Measurements from ENCODE around the gene SEC23IP.

GRCh38 chr10:119988333-119988732, 95.8 kb downstream of the SEC23IP start:
- TF ChIP-seq SP3 (tag by site-specific recombination; IDR thresholded peaks at IDR 0.05) (no peak), ZNF133 (tag by site-specific recombination; IDR thresholded peaks at IDR 0.05) (no peak), KLF9 (tag by site-specific recombination; IDR thresholded peaks at IDR 0.05; ENCODE audit: low read depth) (no peak), ZNF747 (tag by site-specific recombination; IDR thresholded peaks at IDR 0.05) (no peak), CTCF (tag by site-specific recombination; IDR thresholded peaks at IDR 0.05) (no peak), ZFP41 (tag by site-specific recombination; IDR thresholded peaks at IDR 0.05; ENCODE audit: borderline replicate concordance) (no peak), ZNF560 (tag by site-specific recombination; IDR thresholded peaks at IDR 0.05; ENCODE audit: borderline replicate concordance) (no peak), ZNF391 (tag by site-specific recombination; IDR thresholded peaks at IDR 0.05; ENCODE audit: borderline replicate concordance, low read depth) (no peak)
- TF ChIP-seq, protein P1, sequence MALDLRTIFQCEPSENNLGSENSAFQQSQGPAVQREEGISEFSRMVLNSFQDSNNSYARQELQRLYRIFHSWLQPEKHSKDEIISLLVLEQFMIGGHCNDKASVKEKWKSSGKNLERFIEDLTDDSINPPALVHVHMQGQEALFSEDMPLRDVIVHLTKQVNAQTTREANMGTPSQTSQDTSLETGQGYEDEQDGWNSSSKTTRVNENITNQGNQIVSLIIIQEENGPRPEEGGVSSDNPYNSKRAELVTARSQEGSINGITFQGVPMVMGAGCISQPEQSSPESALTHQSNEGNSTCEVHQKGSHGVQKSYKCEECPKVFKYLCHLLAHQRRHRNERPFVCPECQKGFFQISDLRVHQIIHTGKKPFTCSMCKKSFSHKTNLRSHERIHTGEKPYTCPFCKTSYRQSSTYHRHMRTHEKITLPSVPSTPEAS (tag by site-specific recombination; IDR thresholded peaks at IDR 0.05), result no peak
- TF ChIP-seq, protein P2, sequence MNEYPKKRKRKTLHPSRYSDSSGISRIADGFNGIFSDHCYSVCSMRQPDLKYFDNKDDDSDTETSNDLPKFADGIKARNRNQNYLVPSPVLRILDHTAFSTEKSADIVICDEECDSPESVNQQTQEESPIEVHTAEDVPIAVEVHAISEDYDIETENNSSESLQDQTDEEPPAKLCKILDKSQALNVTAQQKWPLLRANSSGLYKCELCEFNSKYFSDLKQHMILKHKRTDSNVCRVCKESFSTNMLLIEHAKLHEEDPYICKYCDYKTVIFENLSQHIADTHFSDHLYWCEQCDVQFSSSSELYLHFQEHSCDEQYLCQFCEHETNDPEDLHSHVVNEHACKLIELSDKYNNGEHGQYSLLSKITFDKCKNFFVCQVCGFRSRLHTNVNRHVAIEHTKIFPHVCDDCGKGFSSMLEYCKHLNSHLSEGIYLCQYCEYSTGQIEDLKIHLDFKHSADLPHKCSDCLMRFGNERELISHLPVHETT (tag by site-specific recombination; IDR thresholded peaks at IDR 0.05), result no peak
